Skeletal muscle tissue (tissue), 4 donors: ENCODE data around the gene P4HB. TPM values are rescaled to one million over a fixed set of nuclear protein-coding genes. Genes with fewer than 3 reads are reported as not detected.

ENCODE experiments used
- H3K27ac ChIP-seq: one replicate; pipeline ENCODE4 v1.7.0; 2013; ENCODE audit warnings: mild to moderate bottlenecking, low read depth, low read length, inconsistent platforms
- H3K27me3 ChIP-seq, 3 donors: one replicate each; pipeline ENCODE4 v1.7.0; 2013; ENCODE audit warnings: low read length in 3 of 3; ENCODE audit not compliant: control insufficient read depth in 3 of 3, insufficient read depth in 3 of 3
- H3K36me3 ChIP-seq, 3 donors: one replicate each; pipeline ENCODE4 v1.7.0; 2013; ENCODE audit warnings: low read length in 3 of 3; ENCODE audit not compliant: control insufficient read depth in 3 of 3, insufficient read depth in 3 of 3
- H3K4me1 ChIP-seq, 3 donors: one replicate each; pipeline ENCODE4 v1.7.0; 2013; ENCODE audit warnings: low read length in 3 of 3, mild to moderate bottlenecking in 3 of 3; ENCODE audit not compliant: control insufficient read depth in 3 of 3, insufficient read depth in 3 of 3
- H3K4me3 ChIP-seq, 3 donors: one replicate each; pipeline ENCODE4 v1.7.0; 2013; ENCODE audit warnings: low read length in 3 of 3
- H3K9ac ChIP-seq, 3 donors: one replicate each; pipeline ENCODE4 v1.7.0; 2013; ENCODE audit warnings: low read length in 3 of 3, mild to moderate bottlenecking in 3 of 3, moderate library complexity in 2 of 3, low read depth in 1 of 3
- H3K9me3 ChIP-seq, 3 donors: one replicate each; pipeline ENCODE4 v1.7.0; 2013; ENCODE audit warnings: low read length in 3 of 3; ENCODE audit not compliant: control insufficient read depth in 3 of 3
- total RNA-seq: library from RNA; depleted of rRNA; stranded (reverse); fragments of >200 nt; gene quantifications from one replicate; pipeline ENCODE4 v1.2.3, GENCODE V29; 2014
- donor health status: Osteomylitis.

P4HB gene
- total RNA-seq, 1 donor from 2014 or later: 264 TPM

GRCh38 chr17:81833160-81833920 is 27.0 kb downstream of the P4HB start, which contains the start of gene MCRIP1:
MCRIP1 (minus strand) TSS chr17:81833291; CDS start chr17:81824506, 8,785 bp downstream.
- Histone ChIP-seq H3K27ac (peak within 1 kb of the TSS; percentile 99), H3K4me3 (peak within 1 kb of the TSS; percentile 79 to 96 (median 88)), H3K36me3 (peaks cover 0 to 11% (median 5%) of the 10 kb centered on the region in 3 donors), H3K9ac (peak within 1 kb of the TSS; percentile 98 to 100 (median 99)), H3K9me3 (no peaks in the 10 kb centered on the region), H3K4me1 (peaks cover 29 to 57% (median 35%) of the 10 kb centered on the region in 3 donors), H3K27me3 (no peaks in the 10 kb centered on the region)

- peaks cover 29 to 52% (median 29%) of the 10 kb centered on the region in 3 donors for H3K4me1 ChIP-seq
- peak overlapping the region; percentile 75 to 91 (median 88) for H3K9ac ChIP-seq
- peak overlapping the region; percentile 95 for H3K27ac ChIP-seq
- H3K4me3 ChIP-seq: peak overlapping the region; percentile 74 to 79 (median 78)
- H3K9me3 ChIP-seq: no peaks in the 10 kb centered on the region
- H3K36me3 ChIP-seq: peaks cover 0 to 11% (median 5%) of the 10 kb centered on the region in 3 donors
- H3K27me3 ChIP-seq: no peaks in the 10 kb centered on the region
Measured at GRCh38 chr17:81832608-81833159, 27.7 kb downstream of the P4HB start.

GRCh38 chr17:81831957-81832607 is 28.3 kb downstream of the P4HB start:
- Histone ChIP-seq H3K9me3 (no peaks in the 10 kb centered on the region), H3K9ac (peak overlapping the region; percentile 75 to 91 (median 88)), H3K4me1 (peaks cover 26 to 48% (median 27%) of the 10 kb centered on the region in 3 donors), H3K27ac (peak overlapping the region; percentile 95), H3K36me3 (peaks cover 0 to 11% (median 5%) of the 10 kb centered on the region in 3 donors), H3K4me3 (peak overlapping the region; percentile 74 to 79 (median 78)), H3K27me3 (no peaks in the 10 kb centered on the region)

GRCh38 chr17:81831563-81831956 is 28.8 kb downstream of the P4HB start:
- peak overlapping the region; percentile 95 for H3K27ac ChIP-seq
- no peaks in the 10 kb centered on the region for H3K9me3 ChIP-seq
- H3K4me3 ChIP-seq: peak overlapping the region in 1 of 3 donors; percentile 17
- H3K9ac ChIP-seq: peak overlapping the region; percentile 75 to 91 (median 88)
- peaks cover 26 to 47% (median 27%) of the 10 kb centered on the region in 3 donors for H3K4me1 ChIP-seq
- H3K36me3 ChIP-seq: peaks cover 0 to 11% (median 5%) of the 10 kb centered on the region in 3 donors
- H3K27me3 ChIP-seq: no peaks in the 10 kb centered on the region

- H3K9ac ChIP-seq: peak overlapping the region in 2 of 3 donors; percentile 3 to 43
- no peaks in the 10 kb centered on the region for H3K27me3 ChIP-seq
- H3K4me3 ChIP-seq: no peak overlapping the region
- peak overlapping the region; percentile 8 for H3K27ac ChIP-seq
- no peaks in the 10 kb centered on the region for H3K9me3 ChIP-seq
- peaks cover 0 to 11% (median 5%) of the 10 kb centered on the region in 3 donors for H3K36me3 ChIP-seq
- peaks cover 29 to 48% (median 35%) of the 10 kb centered on the region in 3 donors for H3K4me1 ChIP-seq
Measured at GRCh38 chr17:81829858-81830257, 30.5 kb downstream of the P4HB start.

- H3K27ac ChIP-seq: peak overlapping the region; percentile 37
Measured at GRCh38 chr17:81828656-81829055, 31.7 kb downstream of the P4HB start.

GRCh38 chr17:81825841-81826466 is 34.4 kb downstream of the P4HB start:
- peak overlapping the region in 1 of 3 donors; percentile 54 for H3K9ac ChIP-seq
- peaks cover 0 to 3% (median 0%) of the 10 kb centered on the region in 3 donors for H3K36me3 ChIP-seq
- no peaks in the 10 kb centered on the region for H3K27me3 ChIP-seq
- peaks cover 36 to 62% (median 41%) of the 10 kb centered on the region in 3 donors for H3K4me1 ChIP-seq
- no peak overlapping the region for H3K4me3 ChIP-seq
- H3K9me3 ChIP-seq: no peaks in the 10 kb centered on the region
- peak overlapping the region; percentile 49 for H3K27ac ChIP-seq

More at GRCh38 chr17:81828656-81829055, 31.7 kb downstream of the P4HB start:
- H3K9ac ChIP-seq: peak overlapping the region in 1 of 3 donors; percentile 33
- H3K27me3 ChIP-seq: no peaks in the 10 kb centered on the region
- H3K9me3 ChIP-seq: no peaks in the 10 kb centered on the region
- H3K36me3 ChIP-seq: peaks cover under 1 to 3% (median 2%) of the 10 kb centered on the region in 3 donors
- peaks cover 29 to 52% (median 35%) of the 10 kb centered on the region in 3 donors for H3K4me1 ChIP-seq
- no peak overlapping the region for H3K4me3 ChIP-seq

GRCh38 chr17:81824595-81824994 is 35.7 kb downstream of the P4HB start:
- H3K27ac ChIP-seq: peak overlapping the region; percentile 49
- peaks cover 31 to 55% (median 41%) of the 10 kb centered on the region in 3 donors for H3K4me1 ChIP-seq

GRCh38 chr17:81823820-81824550 is 36.4 kb downstream of the P4HB start:
- Histone ChIP-seq H3K27me3 (peaks cover 0 to 4% (median 4%) of the 10 kb centered on the region in 3 donors), H3K36me3 (peaks cover 0 to 3% (median 0%) of the 10 kb centered on the region in 3 donors), H3K4me1 (peaks cover 30 to 55% (median 41%) of the 10 kb centered on the region in 3 donors), H3K27ac (no peak overlapping the region), H3K9me3 (no peaks in the 10 kb centered on the region), H3K4me3 (no peak overlapping the region), H3K9ac (no peak overlapping the region)

More at GRCh38 chr17:81824595-81824994, 35.7 kb downstream of the P4HB start:
- Histone ChIP-seq H3K9ac (peak overlapping the region in 1 of 3 donors; percentile 54), H3K9me3 (no peaks in the 10 kb centered on the region), H3K4me3 (no peak overlapping the region), H3K36me3 (peaks cover 0 to 3% (median 0%) of the 10 kb centered on the region in 3 donors), H3K27me3 (no peaks in the 10 kb centered on the region)
